IMR-90 (cell line): Measurements from ENCODE around the gene SPATA12.

Experiments
- BHLHE40 ChIP-seq: fragments of 150-350 bp; IDR thresholded peaks from 2 replicates; pipeline ENCODE4 v1.6.1; 2016; ENCODE audit warnings: mild to moderate bottlenecking, low read depth, low read length
- CEBPB ChIP-seq: IDR thresholded peaks from 2 replicates; pipeline ENCODE4 v1.6.1; 2012; ENCODE audit warnings: low read depth, low read length, improper control_type of control experiment
- CTCF ChIP-seq: conservative IDR thresholded peaks from 2 replicates; pipeline ENCODE4 v1.5.1; 2012; ENCODE audit warnings: mild to moderate bottlenecking, low read depth, low read length, improper control_type of control experiment
- ELK1 ChIP-seq: fragments of 150-350 bp; IDR thresholded peaks from 2 replicates; pipeline ENCODE4 v1.6.1; 2016; ENCODE audit warnings: low read depth, mild to moderate bottlenecking, low read length, moderate library complexity, borderline replicate concordance
- MAZ ChIP-seq: IDR thresholded peaks from 2 replicates; pipeline ENCODE4 v1.6.1; 2012; ENCODE audit warnings: low read depth, mild to moderate bottlenecking, low read length, improper control_type of control experiment, moderate library complexity, borderline replicate concordance
- POLR2A ChIP-seq: IDR thresholded peaks from 2 replicates; pipeline ENCODE4 v1.6.1; 2012; ENCODE audit warnings: mild to moderate bottlenecking, low read depth, low read length
- RAD21 ChIP-seq: IDR thresholded peaks from 2 replicates; pipeline ENCODE4 v1.6.1; 2012; ENCODE audit warnings: low read length, improper control_type of control experiment
- RFX5 ChIP-seq: IDR thresholded peaks from 2 replicates; pipeline ENCODE4 v1.8.0; 2012; ENCODE audit warnings: low read depth, mild to moderate bottlenecking, low read length, moderate library complexity
- SMC3 ChIP-seq: fragments of 150-350 bp; IDR thresholded peaks from 2 replicates; pipeline ENCODE4 v1.6.1; 2016; ENCODE audit warnings: low read depth, mild to moderate bottlenecking, antibody characterized with exemption, low read length, moderate library complexity
- USF2 ChIP-seq: fragments of 150-350 bp; IDR thresholded peaks from 2 replicates; pipeline ENCODE4 v1.6.1; 2017; ENCODE audit warnings: mild to moderate bottlenecking, antibody characterized with exemption, low read length, low read depth

- no peak for TF ChIP-seq CTCF
- TF ChIP-seq ELK1: no peak
- no peak for TF ChIP-seq POLR2A
- TF ChIP-seq RAD21: no peak
- TF ChIP-seq MAZ: no peak
- TF ChIP-seq BHLHE40: no peak
- no peak for TF ChIP-seq CEBPB
- TF ChIP-seq RFX5: no peak
- no peak for TF ChIP-seq SMC3
- TF ChIP-seq USF2: no peak
These were observed 29.7 kb upstream of the SPATA12 start for GRCh38 chr3:57030721-57031120.
